ENCODE data around the gene FEM1C.
A peak's percentile ranks its signal among the peaks of the same experiment; 100 is the strongest.

FEM1C gene

DNA sequence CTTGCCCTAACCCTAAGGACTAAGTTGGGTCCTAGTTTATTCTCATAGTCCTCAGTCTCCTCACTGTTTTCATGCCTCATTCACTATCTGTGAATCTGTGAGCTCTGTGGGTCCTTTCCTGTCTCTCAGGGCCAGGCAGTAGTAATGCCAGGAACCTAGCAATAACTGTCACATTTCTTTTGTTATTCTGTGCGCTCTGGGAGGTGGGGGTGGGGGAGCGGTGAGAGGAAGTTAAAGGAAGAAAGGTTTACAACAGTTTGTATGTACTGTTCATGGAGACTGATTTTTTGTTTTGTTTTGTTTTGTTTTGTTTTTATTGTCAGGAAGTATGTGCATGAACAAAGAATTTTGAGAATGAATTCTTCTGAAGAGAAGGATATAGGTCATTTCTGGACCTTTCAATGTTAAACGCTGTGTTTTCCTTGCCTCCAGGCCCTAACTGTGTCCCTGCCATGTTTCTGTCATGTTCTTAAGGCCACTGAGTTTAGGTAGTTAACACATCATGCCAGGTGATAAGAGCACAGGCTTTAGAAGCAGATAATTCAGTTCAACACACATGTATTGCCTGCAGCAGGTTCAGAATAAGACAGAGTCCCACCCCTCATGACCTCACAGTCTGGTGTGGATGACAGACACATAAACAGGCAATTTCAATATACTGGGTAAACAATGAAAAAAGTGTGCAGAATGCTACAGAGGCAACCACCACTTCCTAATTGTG lies 13.3 kb upstream of the FEM1C start:
- DNase-seq = no peak

GRCh38 chr5:115556276-115556675 lies 11.7 kb upstream of the FEM1C start:
- no peak for DNase-seq

DNA sequence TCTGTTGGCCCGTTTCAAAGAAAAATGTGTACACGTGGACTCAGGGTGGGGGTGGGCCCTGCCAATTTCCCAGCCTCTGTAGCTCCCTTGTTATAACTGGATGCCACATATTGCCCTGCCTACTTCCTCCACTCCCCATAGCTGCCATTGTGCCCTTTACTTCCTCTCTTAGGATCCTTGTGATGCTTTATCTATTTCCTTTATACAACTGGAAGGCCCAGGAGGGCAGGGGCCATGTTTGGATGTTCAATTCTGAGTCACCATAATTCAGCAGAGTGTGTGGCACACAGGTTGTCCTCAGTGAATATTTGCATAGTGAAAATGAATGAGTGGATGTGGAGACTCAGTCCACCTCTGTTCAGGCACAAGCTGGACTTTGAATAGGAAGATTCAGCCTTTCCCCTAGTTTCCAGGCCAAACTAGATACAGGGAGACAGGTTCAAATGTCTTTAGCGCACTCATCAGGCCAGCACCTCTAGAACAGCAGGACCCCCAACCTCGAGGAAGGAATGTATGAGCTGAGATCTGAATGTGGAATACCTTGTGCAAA lies 10.6 kb upstream of the FEM1C start:
- no peak for DNase-seq

DNA sequence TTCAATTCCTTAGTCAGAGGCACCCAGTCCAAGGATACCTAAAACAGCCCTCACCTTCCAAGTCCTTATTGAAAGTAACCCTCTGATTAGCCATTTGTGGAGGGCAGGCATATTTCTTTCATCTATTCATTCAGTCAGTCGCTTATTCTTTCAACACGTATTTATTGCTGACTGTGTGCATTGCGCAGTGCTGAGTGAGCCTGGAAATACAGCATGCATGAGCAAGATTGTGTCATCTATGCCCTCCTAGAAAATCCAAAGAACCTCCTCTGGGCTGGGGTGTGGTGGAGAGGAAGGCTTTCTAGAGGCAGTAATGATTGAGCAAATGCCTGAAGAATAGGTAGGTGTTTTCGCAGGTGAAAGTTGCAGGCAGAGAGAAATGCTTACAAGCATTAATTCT lies 8.5 kb upstream of the FEM1C start:
- DNase-seq = no peak

DNA sequence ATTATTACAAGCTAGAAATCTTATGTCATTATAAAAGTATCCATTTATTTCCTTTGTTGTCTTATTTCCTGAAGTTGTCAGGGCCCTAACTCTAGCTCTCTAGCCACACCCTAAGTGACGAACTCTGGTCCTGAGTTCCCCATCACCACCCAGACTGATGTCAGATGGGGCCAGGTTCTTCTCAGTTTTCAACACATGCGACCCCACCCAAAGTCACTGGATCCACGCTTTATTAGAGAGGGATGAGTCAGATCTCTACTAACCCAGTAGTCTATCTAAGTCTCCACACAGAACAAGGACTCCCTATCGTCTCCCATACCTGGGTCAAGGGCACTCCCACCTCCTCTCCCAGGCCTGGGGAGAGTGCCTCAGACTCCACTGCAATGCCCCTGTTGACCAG lies 6.8 kb upstream of the FEM1C start:
- DNase-seq = no peak

GRCh38 chr5:115549154-115549553 lies 4.6 kb upstream of the FEM1C start:
- DNase-seq = no peak

GRCh38 chr5:115548683-115549082 lies 4.1 kb upstream of the FEM1C start:
- DNase-seq = no peak

GRCh38 chr5:115545351-115545882 lies 842 bp upstream of the FEM1C start:
- no peak for DNase-seq

DNA sequence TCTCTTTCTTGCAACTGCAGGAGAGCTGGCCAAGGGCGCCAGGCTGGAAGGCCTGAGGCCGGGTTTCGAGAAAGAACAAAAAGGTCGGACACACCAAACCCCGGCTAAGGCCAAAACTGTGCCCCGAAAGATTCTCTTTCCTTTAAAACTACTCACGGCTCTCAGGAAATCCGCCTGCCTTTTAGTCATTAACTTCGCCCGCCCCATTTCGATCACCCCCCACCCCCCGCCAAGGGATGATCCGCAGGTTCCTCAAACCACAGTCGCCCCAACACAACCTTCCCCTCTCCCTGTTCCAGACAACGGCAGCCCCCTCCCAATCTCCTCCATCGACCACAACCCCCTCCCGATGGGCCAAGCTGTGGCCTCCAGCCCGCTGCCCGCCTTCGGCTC lies 536 bp downstream of the FEM1C start:
- peak; percentile 55 for DNase-seq

- peak; percentile 53 for DNase-seq
Observed at GRCh38 chr5:115543365-115544042, 1.1 kb downstream of the FEM1C start.

GRCh38 chr5:115542651-115543364 lies 1.8 kb downstream of the FEM1C start:
- DNase-seq = no peak

DNA sequence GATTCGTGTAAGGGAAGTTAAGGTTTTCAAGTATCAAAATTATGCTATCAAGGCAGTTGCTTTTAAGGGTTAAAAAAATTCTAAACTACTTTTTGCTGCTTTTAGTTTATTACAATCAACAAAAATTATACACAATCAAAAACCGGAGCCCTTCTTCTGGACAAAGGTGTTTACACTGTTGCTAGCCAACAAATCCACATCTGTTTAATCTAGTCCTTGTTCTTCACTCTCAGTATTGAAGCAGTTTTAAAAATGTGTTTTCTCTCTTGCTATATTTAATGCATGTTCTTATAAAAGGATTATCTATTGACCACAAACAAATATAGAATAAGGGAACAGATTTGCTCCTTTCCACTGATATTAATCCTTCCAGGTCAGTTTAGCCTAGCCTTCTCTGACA lies 2.5 kb downstream of the FEM1C start:
- DNase-seq = no peak

DNA sequence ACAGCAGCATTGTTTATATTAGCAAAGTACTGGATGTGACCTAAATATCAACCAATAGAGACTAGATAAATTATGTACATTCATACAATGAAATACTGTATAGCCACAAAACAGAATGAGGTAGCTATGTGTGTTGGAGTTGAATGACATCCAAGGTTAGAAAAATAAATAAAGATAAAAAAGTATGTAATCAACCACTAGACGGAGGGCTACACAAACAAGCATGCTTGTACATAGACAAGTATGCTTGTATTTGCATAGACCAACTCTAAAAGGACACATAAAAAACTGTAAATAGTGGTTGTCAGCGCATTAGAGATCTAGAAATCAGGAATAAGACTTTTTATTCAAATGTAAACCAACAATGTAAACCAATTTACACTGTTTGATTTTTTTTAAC lies 3.0 kb downstream of the FEM1C start:
- no peak for DNase-seq

DNA sequence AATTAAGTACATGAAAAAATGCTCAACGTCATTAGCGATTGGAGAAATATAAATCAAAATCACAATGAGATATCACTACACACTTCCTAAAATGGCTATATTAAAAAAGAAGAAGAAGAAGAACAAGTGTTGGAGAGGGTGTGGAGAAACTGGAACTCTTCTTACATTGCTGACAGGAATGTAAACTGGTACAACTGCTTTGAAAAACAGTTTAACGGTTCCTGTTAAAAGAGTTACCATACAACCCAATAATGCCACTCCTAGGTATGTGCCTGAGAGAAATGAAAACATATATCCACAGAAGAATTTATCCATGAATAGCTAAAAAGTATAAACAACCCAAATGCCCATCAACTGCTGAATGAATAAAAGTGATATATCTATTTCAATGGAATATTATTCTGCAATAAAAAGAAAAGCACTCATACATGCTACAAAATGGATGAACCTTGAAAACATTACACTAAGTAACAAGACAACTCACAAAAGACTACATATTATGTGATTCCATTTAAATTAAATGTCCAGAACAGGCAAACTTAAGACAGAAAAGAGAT lies 9.0 kb downstream of the FEM1C start:
- no peak for DNase-seq

DNA sequence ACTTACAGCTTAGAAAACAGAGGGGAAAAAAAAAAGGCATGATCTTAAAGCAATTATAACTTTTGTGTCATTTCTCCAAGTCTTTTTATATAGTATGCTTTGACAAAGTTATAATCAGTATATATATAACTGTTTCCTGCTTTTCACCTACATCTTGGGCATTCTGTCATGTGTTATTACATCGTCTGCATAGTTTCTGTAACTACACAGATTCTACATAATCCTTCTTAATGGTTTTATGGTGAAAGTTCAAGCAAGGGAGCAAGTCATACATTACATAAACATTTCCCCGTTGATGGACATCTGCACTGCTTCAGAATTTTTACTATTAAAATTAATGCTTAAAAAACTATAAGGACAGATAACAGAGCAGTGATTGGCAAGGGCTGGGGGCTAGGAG lies 12.1 kb downstream of the FEM1C start:
- DNase-seq = no peak

- no peak for DNase-seq
Observed at GRCh38 chr5:115531787-115532367, 12.7 kb downstream of the FEM1C start.

GRCh38 chr5:115531380-115531779 lies 13.2 kb downstream of the FEM1C start:
- no peak for DNase-seq

DNA sequence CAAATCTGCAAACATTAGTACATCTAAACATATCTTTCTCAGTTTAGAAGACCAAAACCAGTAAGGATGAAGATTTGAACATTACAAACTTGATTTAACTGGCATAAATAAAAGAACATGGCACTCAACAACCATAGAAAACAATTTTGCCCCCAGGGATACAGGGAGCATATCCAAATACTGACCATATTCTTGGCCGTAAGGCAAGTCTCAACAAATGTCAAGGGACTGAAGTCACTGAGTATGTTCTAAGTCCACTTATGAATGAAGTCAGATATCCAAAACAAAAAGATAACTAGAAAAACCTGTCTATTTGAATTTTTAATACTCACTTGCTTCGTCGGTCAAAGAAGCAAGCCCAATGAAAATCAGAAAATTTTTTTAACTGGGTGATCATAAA lies 14.1 kb downstream of the FEM1C start:
- no peak for DNase-seq

DNA sequence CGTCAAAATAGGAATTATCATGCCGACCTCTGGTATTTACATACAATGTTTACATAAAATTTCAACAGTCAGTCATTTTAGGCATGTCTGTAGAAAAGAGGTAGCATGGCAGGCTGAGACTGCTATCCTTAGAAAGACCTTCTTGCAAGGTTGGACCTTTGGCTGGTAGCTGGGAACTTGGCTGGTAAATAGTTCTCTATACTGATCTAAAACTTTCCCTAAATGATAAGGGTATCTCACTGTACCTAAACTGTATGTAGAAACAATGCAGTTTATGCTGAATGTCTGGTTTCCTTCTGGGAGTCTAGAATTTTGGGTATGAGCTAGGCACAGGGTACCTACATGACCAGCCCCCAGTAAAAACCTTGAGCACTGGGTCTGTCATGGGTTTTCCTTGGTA lies 18.0 kb downstream of the FEM1C start:
- DNase-seq = no peak

DNA sequence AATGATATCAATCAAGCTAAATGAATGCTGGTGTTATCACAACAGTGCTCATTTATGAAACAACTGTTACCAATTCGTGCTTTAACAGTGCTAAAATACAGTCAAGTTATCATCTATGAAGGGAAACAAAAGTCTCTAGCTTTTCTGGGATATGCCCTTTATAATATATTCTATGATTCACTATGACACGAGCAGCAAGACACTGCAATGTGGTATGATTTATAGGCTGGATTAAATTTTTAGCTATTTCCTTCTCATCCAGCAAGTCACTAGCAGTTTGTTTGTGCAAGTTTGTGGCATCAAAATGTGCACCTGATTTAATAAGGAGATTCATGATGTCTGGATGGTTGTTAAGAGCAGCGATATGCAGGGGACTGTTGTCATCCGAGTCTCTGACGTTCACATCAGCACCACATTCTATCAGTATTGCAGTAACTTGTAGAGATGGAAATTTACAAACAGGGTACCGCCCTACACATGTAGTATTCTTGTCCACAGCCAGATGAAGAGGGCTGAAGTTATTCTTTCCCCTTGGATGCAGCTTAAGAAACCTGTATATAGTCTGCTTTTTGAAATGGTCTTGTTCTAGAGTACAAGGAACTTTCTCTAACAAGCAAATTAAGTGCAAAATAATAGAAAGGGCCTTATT lies 20.3 kb downstream of the FEM1C start:
- no peak for DNase-seq

- no peak for DNase-seq
Observed at GRCh38 chr5:115522832-115523403, 21.7 kb downstream of the FEM1C start.

DNA sequence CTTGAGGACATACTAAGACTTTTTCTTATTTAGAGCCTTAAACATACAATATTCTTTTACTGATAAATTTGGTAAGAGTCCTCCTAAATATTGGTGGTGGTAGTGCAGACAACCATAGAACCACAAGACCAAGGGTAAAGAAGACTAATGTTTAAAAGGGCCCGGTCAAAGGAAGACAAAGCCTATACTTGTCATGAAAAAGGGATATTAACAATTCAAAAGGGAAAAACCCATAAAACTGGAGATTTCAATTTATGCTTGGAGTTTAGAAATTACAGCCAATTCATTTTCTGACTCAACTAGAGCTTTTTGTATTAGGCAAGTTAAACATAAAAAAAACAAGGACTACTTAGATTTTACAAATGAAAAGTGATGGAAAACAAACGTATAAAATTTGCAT lies 24.4 kb downstream of the FEM1C start:
- DNase-seq = no peak

Data from CD4-positive, alpha-beta T cell treated with Interleukin-12 subunit alpha and Interleukin-12 subunit beta, for 1 hour (primary cell).